ENCODE results near the gene TTBK2. TPM values are rescaled to one million over a fixed set of nuclear protein-coding genes. Genes with fewer than 3 reads are reported as not detected.

TTBK2 gene
- total RNA-seq, 3 donors from 2014 or later (not counting 1 experiment from before 2014, with no cell fraction given) = 17.5 to 25.9 (median 25.7) TPM

GRCh38 chr15:42693496-42693895, 227.1 kb downstream of the TTBK2 start:
- TF ChIP-seq CTCF (IDR thresholded peaks at IDR 0.05) = no peak
- H3K36me3 ChIP-seq (ENCODE audit: control insufficient read depth, insufficient read depth, low read length) = peaks cover 14% of the 10 kb centered on the region
- no peak for DNase-seq
- H3K9me3 ChIP-seq (ENCODE audit: control insufficient read depth, insufficient read depth, low read length) = no peaks in the 10 kb centered on the region
- intact Hi-C loops (cut with micrococcal nuclease) = no loop called here
- WGBS (ENCODE audit: insufficient coverage) = 96% methylated on average over 6 of the region's 6 CpGs
- Mint-ChIP-seq H3K27me3 (ENCODE audit: low read depth in 2 of 2) (no peaks in the 10 kb centered on the region), H3K9me3 (no peaks in the 10 kb centered on the region), H3K4me1 (peaks cover 20 to 22% of the 10 kb centered on the region in 2 donors), H3K27ac (no peak overlapping the region), H3K4me3 (no peak overlapping the region), H3K36me3 (peaks cover 4% of the 10 kb centered on the region)
- ATAC-seq = no peak
- no peaks in the 10 kb centered on the region for H3K27me3 ChIP-seq (ENCODE audit: control insufficient read depth, insufficient read depth, low read length)
- peaks cover 12% of the 10 kb centered on the region for H3K4me1 ChIP-seq (ENCODE audit: control insufficient read depth, insufficient read depth, low read length)
- H3K27ac ChIP-seq (ENCODE audit: low read length) = no peak overlapping the region
- H3K4me3 ChIP-seq (ENCODE audit: low read length) = no peak overlapping the region

GRCh38 chr15:42692997-42693396, 227.6 kb downstream of the TTBK2 start:
- intact Hi-C loops (cut with micrococcal nuclease) = no loop called here
- H3K27ac Mint-ChIP-seq = no peak overlapping the region
- H3K27me3 Mint-ChIP-seq (ENCODE audit: low read depth in 2 of 2) = no peaks in the 10 kb centered on the region
- WGBS (ENCODE audit: insufficient coverage) = 94% methylated on average over 4 of the region's 4 CpGs
- no peak for TF ChIP-seq CTCF (IDR thresholded peaks at IDR 0.05)
- H3K27ac ChIP-seq (ENCODE audit: low read length) = no peak overlapping the region
- no peaks in the 10 kb centered on the region for H3K9me3 ChIP-seq (ENCODE audit: control insufficient read depth, insufficient read depth, low read length)
- no peak for DNase-seq
- H3K4me3 ChIP-seq (ENCODE audit: low read length) = no peak overlapping the region
- no peak overlapping the region for H3K4me3 Mint-ChIP-seq
- peaks cover 12% of the 10 kb centered on the region for H3K4me1 ChIP-seq (ENCODE audit: control insufficient read depth, insufficient read depth, low read length)
- peaks cover 20 to 22% of the 10 kb centered on the region in 2 donors for H3K4me1 Mint-ChIP-seq
- H3K27me3 ChIP-seq (ENCODE audit: control insufficient read depth, insufficient read depth, low read length) = no peaks in the 10 kb centered on the region
- peaks cover 14% of the 10 kb centered on the region for H3K36me3 ChIP-seq (ENCODE audit: control insufficient read depth, insufficient read depth, low read length)
- no peak for ATAC-seq
- no peaks in the 10 kb centered on the region for H3K9me3 Mint-ChIP-seq
- no peaks in the 10 kb centered on the region for H3K36me3 Mint-ChIP-seq

GRCh38 chr15:42692536-42692935, 228.0 kb downstream of the TTBK2 start:
- no peak overlapping the region for H3K27ac ChIP-seq (ENCODE audit: low read length)
- H3K36me3 ChIP-seq (ENCODE audit: control insufficient read depth, insufficient read depth, low read length) = peaks cover 14% of the 10 kb centered on the region
- H3K27me3 Mint-ChIP-seq (ENCODE audit: low read depth in 2 of 2) = no peaks in the 10 kb centered on the region
- WGBS (ENCODE audit: insufficient coverage) = 100% methylated on average over 1 of the region's 1 CpG
- H3K4me1 Mint-ChIP-seq = peaks cover 20 to 22% of the 10 kb centered on the region in 2 donors
- no peaks in the 10 kb centered on the region for H3K9me3 Mint-ChIP-seq
- H3K9me3 ChIP-seq (ENCODE audit: control insufficient read depth, insufficient read depth, low read length) = no peaks in the 10 kb centered on the region
- H3K27ac Mint-ChIP-seq = no peak overlapping the region
- no peaks in the 10 kb centered on the region for H3K27me3 ChIP-seq (ENCODE audit: control insufficient read depth, insufficient read depth, low read length)
- DNase-seq (no peak), ATAC-seq (no peak)
- no peak for TF ChIP-seq CTCF (IDR thresholded peaks at IDR 0.05)
- intact Hi-C loops (cut with micrococcal nuclease) = no loop called here
- no peaks in the 10 kb centered on the region for H3K36me3 Mint-ChIP-seq
- no peak overlapping the region for H3K4me3 Mint-ChIP-seq
- H3K4me1 ChIP-seq (ENCODE audit: control insufficient read depth, insufficient read depth, low read length) = peaks cover 12% of the 10 kb centered on the region
- no peak overlapping the region for H3K4me3 ChIP-seq (ENCODE audit: low read length)

GRCh38 chr15:42691770-42692169, 228.8 kb downstream of the TTBK2 start:
- H3K9me3 Mint-ChIP-seq = no peaks in the 10 kb centered on the region
- H3K36me3 Mint-ChIP-seq = no peaks in the 10 kb centered on the region
- H3K9me3 ChIP-seq (ENCODE audit: control insufficient read depth, insufficient read depth, low read length) = no peaks in the 10 kb centered on the region
- H3K36me3 ChIP-seq (ENCODE audit: control insufficient read depth, insufficient read depth, low read length) = peaks cover 15% of the 10 kb centered on the region
- H3K27me3 ChIP-seq (ENCODE audit: control insufficient read depth, insufficient read depth, low read length) = no peaks in the 10 kb centered on the region
- no peaks in the 10 kb centered on the region for H3K27me3 Mint-ChIP-seq (ENCODE audit: low read depth in 2 of 2)
- WGBS (ENCODE audit: insufficient coverage) = 93% methylated on average over 9 of the region's 9 CpGs
- no peak overlapping the region for H3K4me3 ChIP-seq (ENCODE audit: low read length)
- H3K27ac Mint-ChIP-seq = peak overlapping the region; percentile 74 to 85
- no peak for TF ChIP-seq CTCF (IDR thresholded peaks at IDR 0.05)
- H3K27ac ChIP-seq (ENCODE audit: low read length) = no peak overlapping the region
- peaks cover 12% of the 10 kb centered on the region for H3K4me1 ChIP-seq (ENCODE audit: control insufficient read depth, insufficient read depth, low read length)
- H3K4me1 Mint-ChIP-seq = peaks cover 20 to 22% of the 10 kb centered on the region in 2 donors
- H3K4me3 Mint-ChIP-seq = peak overlapping the region; percentile 29
- intact Hi-C loops (cut with micrococcal nuclease) = no loop called here
- DNase-seq (no peak), ATAC-seq (no peak)

All from natural killer cell (primary cell).